HL-60/S4 treated with phorbol 12-myristate 13-acetate at 8.2 ng/mL for 4 days and 3 days (cell line): ENCODE results near the gene RNPC3.
"Not testable (repeated sequence)": the region's sequence is repeated elsewhere in the genome, so short reads cannot be mapped to it uniquely, and the experiment has no call there.

Experiments
- in situ Hi-C: fragments of 300-500 bp; cut with MboI; formaldehyde crosslinking; loops from 2 replicates; pipeline ENCODE4 v1.15.0; 2022; ENCODE audit warnings: low sequenced_read_pairs

Gene RNPC3

GRCh38 chr1:103547840-103548239 is 22.3 kb downstream of the RNPC3 start:
- in situ Hi-C loops = no loop called here

DNA sequence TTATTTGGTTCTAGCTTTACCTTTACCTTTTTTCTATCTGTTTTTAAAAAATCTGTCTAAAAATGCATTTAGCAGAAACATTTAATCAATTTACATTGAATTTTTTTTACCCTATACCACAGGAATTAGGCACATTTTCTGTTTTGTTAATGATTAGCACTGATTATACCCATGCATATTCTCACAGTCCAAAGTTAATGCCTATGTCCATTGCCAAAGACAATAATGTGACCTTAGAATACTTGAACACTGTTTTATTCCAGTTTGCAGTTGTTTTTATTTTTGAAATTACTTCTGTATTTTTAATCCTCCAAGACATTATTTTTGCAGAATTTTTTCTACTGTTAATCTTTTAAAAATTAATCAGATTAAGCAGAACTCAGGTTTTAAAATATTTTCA is 34.9 kb downstream of the RNPC3 start:
- in situ Hi-C loops = no loop called here

GRCh38 chr1:103561124-103561523 is 35.6 kb downstream of the RNPC3 start:
- in situ Hi-C loops = not testable (repeated sequence)

GRCh38 chr1:103561643-103562395 is 36.3 kb downstream of the RNPC3 start:
- in situ Hi-C loops = no loop called here

DNA sequence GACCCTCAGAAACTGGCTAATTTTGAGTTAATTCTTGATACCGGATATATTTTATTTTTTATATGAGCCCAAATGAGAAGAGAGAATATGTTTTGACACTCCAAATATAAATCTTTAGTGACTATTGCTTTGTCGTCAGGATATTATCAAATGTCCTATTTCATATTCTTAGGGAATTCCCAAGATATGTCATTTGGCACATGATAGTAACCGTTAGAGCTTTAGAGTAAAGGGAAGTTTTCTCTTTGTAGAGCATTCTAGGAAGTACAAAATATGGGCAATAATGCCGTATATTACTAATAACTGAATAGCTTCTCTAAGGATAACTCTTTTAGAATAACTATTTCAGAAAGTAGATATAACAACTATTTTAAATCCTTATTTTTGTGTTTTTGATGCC is 37.6 kb downstream of the RNPC3 start:
- in situ Hi-C loops = no loop called here

DNA sequence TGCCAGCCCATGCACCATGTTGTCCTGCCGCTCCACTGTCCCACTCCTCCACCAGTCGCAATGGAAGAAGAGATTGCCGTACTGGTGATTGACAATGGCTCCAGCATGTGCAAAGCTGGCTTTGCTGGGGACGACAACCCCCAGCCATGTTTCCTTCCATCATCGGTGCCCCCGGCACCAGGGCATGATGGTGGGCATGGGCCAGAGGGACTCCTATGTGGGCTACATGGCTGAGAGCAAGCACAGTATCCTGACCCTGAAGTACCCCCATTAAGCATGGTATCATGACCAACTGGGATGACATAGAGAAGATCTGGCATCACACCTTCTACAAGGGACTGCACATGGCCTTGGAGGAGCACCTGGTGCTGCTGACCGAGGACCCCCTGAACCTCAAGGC is 44.0 kb downstream of the RNPC3 start:
- in situ Hi-C loops = no loop called here

- in situ Hi-C loops = not testable (repeated sequence)
Measured at GRCh38 chr1:103571289-103571688, 45.8 kb downstream of the RNPC3 start, which contains the start of gene AMY2B. AMY2B (plus strand) TSS chr1:103571589; CDS start chr1:103571603, 14 bp downstream.

GRCh38 chr1:103576065-103576464 is 50.6 kb downstream of the RNPC3 start:
- in situ Hi-C loops = no loop called here

DNA sequence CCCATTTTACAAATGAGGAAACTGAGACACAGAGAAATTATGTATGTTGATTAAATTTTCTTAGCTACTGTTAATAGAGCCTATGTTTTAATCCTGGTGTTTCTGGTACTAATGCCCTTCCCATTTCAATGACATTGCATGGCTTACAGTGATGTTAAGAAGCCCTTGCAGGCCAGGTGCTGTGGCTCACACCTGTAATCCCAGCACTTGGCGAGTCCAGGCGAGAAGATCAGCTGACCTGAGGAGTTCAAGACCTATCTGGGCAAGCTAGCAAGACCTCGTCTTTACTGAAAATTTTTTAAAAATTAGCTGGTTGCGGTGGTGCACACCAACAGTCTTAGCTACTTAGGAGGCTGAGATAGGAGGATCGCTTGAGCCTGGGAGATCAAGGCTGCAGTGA is 51.3 kb downstream of the RNPC3 start:
- in situ Hi-C loops = not testable (repeated sequence)

DNA sequence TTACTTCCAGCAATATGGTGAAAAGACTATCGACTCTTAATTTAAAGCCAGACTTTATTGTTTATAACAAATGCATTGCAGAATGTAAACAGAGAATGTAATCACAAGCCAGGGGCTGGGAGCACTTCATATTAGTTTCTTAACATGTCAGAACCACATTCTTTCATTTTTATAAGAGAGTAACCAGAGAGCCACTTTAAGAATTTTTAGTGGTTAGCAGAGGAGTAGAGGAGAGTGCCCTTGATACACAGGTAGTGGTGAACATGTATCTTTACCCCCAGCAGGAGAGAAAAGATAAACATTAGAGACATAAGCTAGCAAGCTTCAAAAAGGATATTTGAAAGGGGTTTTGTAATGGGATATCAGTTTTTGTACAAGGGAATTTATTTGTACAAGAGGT is 57.0 kb downstream of the RNPC3 start:
- in situ Hi-C loops = no loop called here

DNA sequence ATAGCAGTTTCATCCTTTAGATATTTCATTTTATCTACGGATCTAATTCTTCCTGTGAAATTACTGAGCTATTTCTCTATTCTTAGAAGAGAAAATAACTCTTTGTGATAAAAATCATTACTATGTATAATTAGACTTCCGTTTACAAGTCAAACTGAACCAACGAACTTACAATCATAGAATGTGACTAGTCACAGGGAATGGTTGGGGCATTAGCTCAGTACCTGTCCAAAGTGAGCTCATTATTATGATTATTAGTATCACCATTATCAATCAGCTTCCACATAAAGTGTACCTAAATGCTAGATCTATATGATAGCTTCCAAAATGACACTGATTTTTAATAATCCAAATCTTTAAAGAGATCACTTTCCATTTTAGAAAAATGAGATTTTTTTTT is 58.4 kb downstream of the RNPC3 start:
- in situ Hi-C loops = no loop called here

GRCh38 chr1:103584537-103584936 is 59.0 kb downstream of the RNPC3 start:
- in situ Hi-C loops = no loop called here

DNA sequence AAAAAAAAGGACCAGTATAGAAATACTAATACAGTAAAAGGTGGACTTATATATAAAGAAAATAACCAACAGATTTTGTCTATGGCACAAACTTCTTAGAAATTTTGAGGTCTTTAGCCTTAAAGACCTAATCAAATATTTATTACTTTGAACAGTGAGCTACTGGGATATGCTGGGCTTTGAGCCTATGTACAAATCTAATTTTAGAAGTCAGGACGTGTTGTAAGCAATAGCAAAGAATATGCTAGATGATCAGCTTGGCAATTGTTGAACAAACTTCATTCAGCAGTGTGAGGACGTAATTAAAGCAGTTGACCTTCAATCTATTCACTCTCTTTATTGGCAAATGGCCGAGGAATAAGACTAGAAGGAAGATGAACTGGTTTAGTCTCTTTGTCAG is 77.2 kb downstream of the RNPC3 start:
- in situ Hi-C loops = not testable (repeated sequence)
